ENCODE measurements around the gene SELENOI. TPM values are rescaled to one million over a fixed set of nuclear protein-coding genes. Genes with fewer than 3 reads are reported as not detected.

The SELENOI gene
- total and polyA plus RNA-seq, 12 donors: 1.9 to 45.4 (median 18.7) TPM

DNA sequence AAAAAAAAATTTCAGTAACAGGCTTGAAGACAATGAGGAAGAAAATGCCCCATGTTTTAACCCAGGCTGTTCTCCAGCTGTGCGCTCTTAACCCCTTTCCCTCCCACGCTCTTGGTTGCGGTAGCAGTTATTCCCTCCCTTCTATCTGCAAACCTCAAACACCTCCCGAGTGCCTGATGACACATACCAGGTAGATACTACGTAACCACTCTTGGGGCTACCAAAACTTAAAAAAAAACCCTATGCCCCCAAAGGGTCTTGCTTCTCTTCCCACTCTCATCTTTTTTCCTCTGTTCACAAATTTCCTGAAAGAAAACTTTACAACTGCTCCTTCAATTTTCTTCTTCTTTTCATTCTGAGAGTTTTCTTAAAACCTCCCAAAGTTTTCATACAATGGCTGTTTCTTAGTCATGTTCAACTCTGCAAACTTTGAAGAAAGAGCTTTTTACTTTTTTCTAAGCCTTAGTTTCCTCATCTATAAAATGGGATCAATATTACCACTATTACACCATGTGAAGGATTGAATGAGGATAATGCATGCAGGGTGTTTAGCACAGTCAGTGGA, 50.9 kb downstream of the SELENOI start:
- intact Hi-C loops (cut with DNase I): no loop called here
- H3K27ac ChIP-seq: no peak overlapping the region
- WGBS, 4 donors: 93 to 95% (median 94%) methylated on average over 5 of the region's 5 CpGs
- H3K4me1 ChIP-seq (replicated peaks in 1 of 2): no peaks in the 10 kb centered on the region
- TF ChIP-seq CTCF (IDR thresholded peaks at IDR 0.05): no peak
- H3K9me3 ChIP-seq (replicated peaks in 1 of 3): no peaks in the 10 kb centered on the region
- DNase-seq: no peak
- H3K27me3 ChIP-seq: no peaks in the 10 kb centered on the region
- H3K4me3 ChIP-seq: no peak overlapping the region
- H3K36me3 ChIP-seq (replicated peaks in 1 of 2): no peaks in the 10 kb centered on the region

DNA sequence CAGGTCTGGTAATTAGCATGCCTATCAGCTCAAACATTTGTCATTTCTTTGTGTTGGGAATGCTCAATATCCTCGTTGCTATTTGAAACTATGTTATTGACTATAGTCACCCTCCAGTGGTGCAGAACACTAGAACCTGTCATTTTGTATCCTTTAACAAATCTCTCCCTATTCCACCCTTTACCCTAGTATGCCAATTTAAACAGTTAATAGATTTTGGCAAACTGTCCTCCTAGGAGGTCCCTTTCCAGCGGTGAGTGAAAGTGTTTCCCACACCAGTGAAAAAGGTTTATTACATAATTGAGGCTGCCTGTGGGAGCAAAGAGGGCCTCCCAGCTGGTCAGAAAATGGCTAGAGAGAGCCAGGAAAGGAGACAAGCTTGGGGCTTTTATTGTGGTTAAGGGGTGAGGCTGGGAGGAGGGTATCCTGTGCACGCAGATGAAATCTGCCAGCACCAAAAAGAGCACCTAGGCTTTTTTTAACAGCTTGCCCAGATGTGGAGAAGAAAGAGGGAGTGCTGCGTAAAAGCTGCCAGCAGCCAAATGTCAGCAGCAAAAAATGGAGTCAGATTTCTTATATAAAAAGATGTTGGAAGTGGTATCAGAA, 53.9 kb downstream of the SELENOI start:
- H3K36me3 ChIP-seq (replicated peaks in 1 of 2): no peaks in the 10 kb centered on the region
- H3K9me3 ChIP-seq (replicated peaks in 1 of 3): no peaks in the 10 kb centered on the region
- TF ChIP-seq POLR2A (IDR thresholded peaks at IDR 0.05) (no peak), CTCF (IDR thresholded peaks at IDR 0.05) (no peak)
- no peaks in the 10 kb centered on the region for H3K27me3 ChIP-seq
- no peak for DNase-seq
- 48 to 63% (median 59%) methylated on average over 4 of the region's 4 CpGs for WGBS, 4 donors
- intact Hi-C loops (cut with DNase I): no loop called here
- no peaks in the 10 kb centered on the region for H3K4me1 ChIP-seq (replicated peaks in 1 of 2)
- H3K4me3 ChIP-seq: no peak overlapping the region
- no peak overlapping the region for H3K27ac ChIP-seq

GRCh38 chr2:26400723-26401122, 54.8 kb downstream of the SELENOI start:
- Histone ChIP-seq H3K4me1 (replicated peaks in 1 of 2) (no peaks in the 10 kb centered on the region), H3K36me3 (replicated peaks in 1 of 2) (no peaks in the 10 kb centered on the region), H3K9me3 (replicated peaks in 1 of 3) (no peaks in the 10 kb centered on the region), H3K27ac (no peak overlapping the region), H3K27me3 (no peaks in the 10 kb centered on the region), H3K4me3 (no peak overlapping the region)
- WGBS, 4 donors: 81 to 93% (median 85%) methylated on average over 5 of the region's 5 CpGs
- intact Hi-C loops (cut with DNase I): no loop called here
- DNase-seq: no peak
- no peak for TF ChIP-seq CTCF (IDR thresholded peaks at IDR 0.05)
- no peak for TF ChIP-seq POLR2A (IDR thresholded peaks at IDR 0.05)

DNA sequence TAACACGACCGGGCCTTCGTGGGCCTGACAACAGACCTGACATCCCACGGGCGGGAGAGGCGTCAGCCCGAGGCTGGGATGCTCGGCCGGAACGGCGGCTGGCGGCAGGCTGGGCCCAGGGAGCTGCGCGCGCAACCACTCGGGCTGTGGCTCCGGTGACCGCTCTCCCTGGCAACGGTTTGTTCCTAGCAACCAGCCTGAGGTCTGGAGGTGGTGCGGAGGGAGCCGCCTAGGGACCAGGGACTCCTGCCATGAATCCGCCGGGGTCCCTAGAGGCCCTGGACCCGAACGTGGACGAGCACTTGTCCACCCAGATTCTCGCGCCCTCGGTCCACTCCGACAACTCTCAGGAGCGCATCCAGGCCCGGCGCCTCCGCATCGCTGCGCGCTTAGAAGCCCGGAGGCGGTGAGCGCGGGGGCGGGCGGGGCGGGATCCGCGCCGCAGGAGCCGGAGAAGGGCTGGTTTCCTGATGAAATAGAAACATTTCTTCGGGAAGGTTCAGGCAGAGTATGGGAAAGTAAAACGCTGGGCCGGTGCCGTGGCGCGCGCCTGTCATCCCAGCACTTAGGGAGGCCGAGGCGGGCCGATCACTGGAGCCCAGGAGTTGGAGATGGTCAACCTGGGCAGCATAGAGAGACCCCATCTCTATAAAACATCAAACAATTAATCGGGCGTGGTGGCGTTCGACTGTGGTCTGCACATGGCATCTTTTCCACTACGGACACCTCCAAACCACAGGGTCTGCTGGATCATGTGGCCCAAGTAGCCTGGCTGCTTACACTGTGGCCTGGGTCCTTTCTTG, 56.0 kb downstream of the SELENOI start, which contains the start of gene DRC1:
DRC1 (plus strand) TSS at position 182 of the 803 bp plus-strand sequence; CDS start at position 252, 70 bp downstream.
- WGBS, 4 donors: 15 to 70% (median 29%) methylated on average over 13 to 63 of the region's 63 CpGs
- intact Hi-C loops (cut with DNase I): no loop called here

More for the DNA sequence above, 56.0 kb downstream of the SELENOI start, which contains the start of gene DRC1:
- peak; percentile 23 to 85 (median 54) for DNase-seq
- TF ChIP-seq POLR2A (IDR thresholded peaks at IDR 0.05): no peak
- Histone ChIP-seq H3K27ac (no peak within 1 kb of the TSS), H3K27me3 (no peaks in the 10 kb centered on the region), H3K9me3 (replicated peaks in 1 of 3) (no peaks in the 10 kb centered on the region), H3K4me3 (peak within 1 kb of the TSS in 1 of 4 donors; percentile 29), H3K4me1 (replicated peaks in 1 of 2) (no peaks in the 10 kb centered on the region), H3K36me3 (replicated peaks in 1 of 2) (no peaks in the 10 kb centered on the region)
